B cell (primary cell): ENCODE measurements around the gene SNX20.

Experiments
- EZH2 ChIP-seq: IDR thresholded peaks from 2 replicates; pipeline ENCODE4 v1.6.1; 2012; ENCODE audit warnings: borderline replicate concordance, low read depth, mild to moderate bottlenecking, moderate library complexity, low read length; ENCODE audit not compliant: insufficient read depth, poor library complexity, severe bottlenecking
- TF ChIP-seq, protein P1 (sequence below): fragments of 200-600 bp; IDR thresholded peaks from one replicate; pipeline ENCODE4 v1.8.0; 2022; ENCODE audit warnings: antibody characterized with exemption, mild to moderate bottlenecking

DNA sequence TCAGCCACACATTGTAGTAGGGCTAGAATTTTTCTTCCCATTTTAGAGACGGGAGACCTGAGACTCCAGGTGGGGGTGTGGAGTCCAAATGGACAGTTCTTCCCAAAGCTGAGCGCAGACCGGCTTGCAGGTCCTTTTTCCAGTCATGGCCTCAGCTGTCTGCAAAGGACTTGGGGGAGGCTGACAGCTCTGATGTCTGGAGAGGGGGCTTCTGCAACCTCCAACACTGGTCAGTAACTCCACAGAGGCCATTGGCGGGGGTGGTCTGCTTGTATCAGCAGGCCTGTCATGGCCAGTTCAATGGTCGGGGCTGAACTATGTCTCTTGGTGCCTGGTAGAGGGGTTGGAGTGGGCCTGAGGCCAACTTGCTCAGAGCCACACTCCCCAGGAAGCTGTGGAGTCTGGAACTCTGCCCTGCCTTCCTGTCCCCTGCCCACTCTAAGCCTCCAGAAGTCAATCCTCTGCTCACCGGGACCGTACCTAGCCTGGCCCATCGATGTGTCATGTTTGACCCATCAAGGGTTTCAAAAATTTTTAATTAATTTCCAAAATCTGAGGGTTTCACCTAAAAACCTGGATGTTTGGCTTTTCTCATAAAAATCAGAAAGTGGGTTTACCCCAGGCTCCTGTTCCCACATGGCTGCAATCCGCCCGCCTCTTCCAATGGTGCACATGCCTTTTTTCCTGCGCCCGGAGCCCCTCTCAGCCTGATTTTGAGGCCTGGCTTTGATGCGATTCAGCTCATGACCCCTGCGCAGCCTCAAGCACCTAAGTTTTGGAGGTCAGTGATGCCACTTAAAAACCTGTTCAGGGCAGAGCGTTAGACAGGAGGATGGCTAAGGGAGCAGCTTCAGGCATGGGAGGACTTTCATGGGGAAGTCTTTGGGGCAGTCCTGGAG lies 39.9 kb downstream of the SNX20 start:
- TF ChIP-seq EZH2: no peak
- TF ChIP-seq, protein P1, sequence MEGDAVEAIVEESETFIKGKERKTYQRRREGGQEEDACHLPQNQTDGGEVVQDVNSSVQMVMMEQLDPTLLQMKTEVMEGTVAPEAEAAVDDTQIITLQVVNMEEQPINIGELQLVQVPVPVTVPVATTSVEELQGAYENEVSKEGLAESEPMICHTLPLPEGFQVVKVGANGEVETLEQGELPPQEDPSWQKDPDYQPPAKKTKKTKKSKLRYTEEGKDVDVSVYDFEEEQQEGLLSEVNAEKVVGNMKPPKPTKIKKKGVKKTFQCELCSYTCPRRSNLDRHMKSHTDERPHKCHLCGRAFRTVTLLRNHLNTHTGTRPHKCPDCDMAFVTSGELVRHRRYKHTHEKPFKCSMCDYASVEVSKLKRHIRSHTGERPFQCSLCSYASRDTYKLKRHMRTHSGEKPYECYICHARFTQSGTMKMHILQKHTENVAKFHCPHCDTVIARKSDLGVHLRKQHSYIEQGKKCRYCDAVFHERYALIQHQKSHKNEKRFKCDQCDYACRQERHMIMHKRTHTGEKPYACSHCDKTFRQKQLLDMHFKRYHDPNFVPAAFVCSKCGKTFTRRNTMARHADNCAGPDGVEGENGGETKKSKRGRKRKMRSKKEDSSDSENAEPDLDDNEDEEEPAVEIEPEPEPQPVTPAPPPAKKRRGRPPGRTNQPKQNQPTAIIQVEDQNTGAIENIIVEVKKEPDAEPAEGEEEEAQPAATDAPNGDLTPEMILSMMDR: no peak
